HepG2 (cell line): Measurements from ENCODE around the gene RAB17. TPM values are rescaled to one million over a fixed set of nuclear protein-coding genes. Genes with fewer than 3 reads are reported as not detected.

Experiments
- ADNP ChIP-seq: sonication (generic); formaldehyde crosslinking; IDR thresholded peaks from 2 replicates; pipeline ENCODE4 v1.4.0; 2020; ENCODE audit warnings: missing genetic modification reagents
- ELF1 ChIP-seq: sonication (generic); formaldehyde crosslinking; IDR thresholded peaks from 2 replicates; pipeline ENCODE4 v1.4.0; 2020; ENCODE audit warnings: missing genetic modification reagents
- HMG20B ChIP-seq: conservative IDR thresholded peaks from 2 replicates; pipeline ENCODE4 v1.6.1; 2016; ENCODE audit warnings: missing genetic modification reagents, missing compliant biosample characterization
- HNF1A ChIP-seq, 2 experiments: sonication (generic) in 1 of 2; formaldehyde crosslinking in 1 of 2; IDR thresholded peaks; 2 replicates each; pipeline versions ENCODE4 v1.4.0 to v1.6.1; 2016 to 2020; ENCODE audit warnings: borderline replicate concordance in 1 of 2, low read depth in 1 of 2, mild to moderate bottlenecking in 1 of 2, missing genetic modification reagents in 1 of 2
- KIAA2018 ChIP-seq: sonication (generic); formaldehyde crosslinking; IDR thresholded peaks from 2 replicates; pipeline ENCODE4 v1.5.0; 2020; ENCODE audit warnings: mild to moderate bottlenecking, missing genetic modification reagents, borderline replicate concordance
- MAZ ChIP-seq, 2 experiments: sonication (generic) in 1 of 2; formaldehyde crosslinking in 1 of 2; IDR thresholded peaks; 2 replicates each; pipeline versions ENCODE4 v1.5.0 to v1.6.1; 2012 to 2020; ENCODE audit warnings: low read depth in 2 of 2, mild to moderate bottlenecking in 2 of 2, borderline replicate concordance in 1 of 2, improper control_type of control experiment in 1 of 2, low read length in 1 of 2, missing genetic modification reagents in 1 of 2, moderate library complexity in 1 of 2
- RFX1 ChIP-seq: fragments of 450-650 bp; IDR thresholded peaks from 2 replicates; pipeline ENCODE4 v1.6.1; 2017
- TCF7 ChIP-seq: sonication (generic); IDR thresholded peaks from 2 replicates; pipeline ENCODE4 v1.6.1; 2016; ENCODE audit warnings: antibody characterized with exemption, low read depth
- TFAP4 ChIP-seq: sonication (generic); IDR thresholded peaks from 2 replicates; pipeline ENCODE4 v1.6.1; 2016; ENCODE audit warnings: low read depth, borderline replicate concordance
- ZFP41 ChIP-seq: sonication (generic); formaldehyde crosslinking; IDR thresholded peaks from 2 replicates; pipeline ENCODE4 v1.4.0; 2020; ENCODE audit warnings: mild to moderate bottlenecking, missing genetic modification reagents, borderline replicate concordance
- ZNF552 ChIP-seq: sonication (generic); formaldehyde crosslinking; IDR thresholded peaks from 2 replicates; pipeline ENCODE4 v1.9.0; 2022; ENCODE audit warnings: missing genetic modification reagents, mild to moderate bottlenecking, borderline replicate concordance
- ZNF850 ChIP-seq: sonication (generic); formaldehyde crosslinking; conservative IDR thresholded peaks from 2 replicates; pipeline ENCODE4 v1.9.0; 2021; ENCODE audit warnings: mild to moderate bottlenecking, missing genetic modification reagents
- polyA plus RNA-seq, 8 experiments: library from polyadenylated mRNA; depleted of rRNA in 3 of 8; stranded (reverse) in 7 of 8; unstranded in 1 of 8; fragments of >200 nt; fragmentation: Illumina TruSeq in 4 of 8; extraction: Trizol in 4 of 8; gene quantifications; 2 replicates each; pipeline versions ENCODE4 v1.2.1 to v1.2.3, GENCODE V29; 2011 to 2016; ENCODE audit warnings: low read depth in 4 of 8, missing spikeins in 1 of 8, mixed read lengths in 1 of 8; ENCODE audit not compliant: insufficient read depth in 1 of 8
- total RNA-seq, 5 experiments: library from RNA; depleted of rRNA; stranded (reverse); fragments of >200 nt; fragmentation: Illumina TruSeq; extraction: Trizol; gene quantifications; 2 replicates each; pipeline ENCODE4 v1.2.3, GENCODE V29; 2016; ENCODE audit warnings: low read depth in 1 of 5
- TF ChIP-seq, protein P1 (sequence below): IDR thresholded peaks from 2 replicates; pipeline ENCODE4 v1.6.1; 2016

Gene RAB17
- total and polyA plus RNA-seq, 2 of the 13 experiments (the other 11 are each of a cell fraction or from before 2014, with no cell fraction given), result 68.0 to 124 TPM

- TF ChIP-seq HNF1A (IDR thresholded peaks at IDR 0.05; ENCODE audit: low read depth) (peak; percentile 77), HNF1A (CRISPR knock-in tag; IDR thresholded peaks at IDR 0.05; ENCODE audit: borderline replicate concordance) (peak; percentile 90), MAZ (IDR thresholded peaks at IDR 0.05; ENCODE audit: borderline replicate concordance, low read depth, low read length) (0 out of 2 replicates have a peak, but pooled peaks have one; percentile 52), MAZ (CRISPR knock-in tag; IDR thresholded peaks at IDR 0.05; ENCODE audit: low read depth) (peak; percentile 90), ZFP41 (CRISPR knock-in tag) (no peak), HMG20B (peak; percentile 97), ZNF552 (no peak), TFAP4 (peak; percentile 94), RFX1 (no peak), ADNP (no peak), TCF7 (peak; percentile 95), KIAA2018 (no peak), ELF1 (CRISPR knock-in tag) (peak; percentile 63), ZNF850 (CRISPR knock-in tag) (no peak)
- TF ChIP-seq, protein P1, sequence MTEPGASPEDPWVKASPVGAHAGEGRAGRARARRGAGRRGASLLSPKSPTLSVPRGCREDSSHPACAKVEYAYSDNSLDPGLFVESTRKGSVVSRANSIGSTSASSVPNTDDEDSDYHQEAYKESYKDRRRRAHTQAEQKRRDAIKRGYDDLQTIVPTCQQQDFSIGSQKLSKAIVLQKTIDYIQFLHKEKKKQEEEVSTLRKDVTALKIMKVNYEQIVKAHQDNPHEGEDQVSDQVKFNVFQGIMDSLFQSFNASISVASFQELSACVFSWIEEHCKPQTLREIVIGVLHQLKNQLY (CRISPR knock-in tag), result peak; percentile 93
Observed at GRCh38 chr2:237614151-237614720, 23.7 kb upstream of the RAB17 start (continued).
